Neural cell (in vitro differentiated cells): ENCODE data around the gene GRIA1. TPM values are rescaled to one million over a fixed set of nuclear protein-coding genes. Genes with fewer than 3 reads are reported as not detected.

Experiments
- H2AFZ ChIP-seq: fragments of 200-600, 300-800 bp; sonication (generic), shearing (Covaris generic); 2 replicates; pipeline ENCODE4 v1.6.0; 2014; ENCODE audit warnings: low read depth, mild to moderate bottlenecking, antibody characterized with exemption, low read length, moderate library complexity
- H3F3A ChIP-seq: fragments of 200-600 bp; shearing (Covaris generic); 2 replicates; pipeline ENCODE4 v1.6.1; 2016; ENCODE audit warnings: mild to moderate bottlenecking, moderate library complexity, mixed read lengths, antibody characterized with exemption, low read length; ENCODE audit not compliant: insufficient read depth, poor library complexity, severe bottlenecking
- H3K27ac ChIP-seq: fragments of 200-600, 300-800 bp; sonication (generic), shearing (Covaris generic); 2 replicates; pipeline ENCODE4 v1.5.1; 2014; ENCODE audit warnings: mild to moderate bottlenecking, low read length, moderate library complexity
- H3K27me3 ChIP-seq: fragments of 300-800, 200-600 bp; sonication (generic), shearing (Covaris generic); 2 replicates; pipeline ENCODE4 v1.6.0; 2014; ENCODE audit warnings: mild to moderate bottlenecking, low read depth, low read length, moderate library complexity; ENCODE audit not compliant: insufficient read depth
- H3K36me3 ChIP-seq: fragments of 300-800, 200-600 bp; sonication (generic), shearing (Covaris generic); 2 replicates; pipeline ENCODE4 v1.5.1; 2014; ENCODE audit warnings: mild to moderate bottlenecking, antibody characterized with exemption, low read length, moderate library complexity; ENCODE audit not compliant: insufficient read depth
- H3K4me2 ChIP-seq: fragments of 300-800, 200-600 bp; sonication (generic), shearing (Covaris generic); 2 replicates; pipeline ENCODE4 v1.6.0; 2014; ENCODE audit warnings: mild to moderate bottlenecking, low read length
- H3K4me3 ChIP-seq: fragments of 300-800, 200-600 bp; sonication (generic), shearing (Covaris generic); 2 replicates; pipeline ENCODE4 v1.5.1; 2014; ENCODE audit warnings: mild to moderate bottlenecking, low read length, moderate library complexity
- H3K79me2 ChIP-seq: fragments of 200-600 bp; shearing (Covaris generic); replicated peaks from 2 replicates; pipeline ENCODE4 v1.6.0; 2014; ENCODE audit warnings: mild to moderate bottlenecking, low read length, moderate library complexity; ENCODE audit not compliant: insufficient read depth
- H3K9ac ChIP-seq: fragments of 300-800, 200-600 bp; sonication (generic), shearing (Covaris generic); 2 replicates; pipeline ENCODE4 v1.6.1; 2016; ENCODE audit warnings: mild to moderate bottlenecking, low read length, mixed read lengths
- H3K9me2 ChIP-seq: fragments of 200-600 bp; shearing (Covaris generic); 2 replicates; pipeline ENCODE4 v1.6.1; 2016; ENCODE audit warnings: mild to moderate bottlenecking, low read length, mixed read lengths; ENCODE audit not compliant: insufficient read depth
- H3K9me3 ChIP-seq: fragments of 200-600, 300-800 bp; sonication (generic), shearing (Covaris generic); 2 replicates; pipeline ENCODE4 v1.6.1; 2016; ENCODE audit warnings: mild to moderate bottlenecking, mixed run types, low read length, moderate library complexity, mixed read lengths
- H4K20me1 ChIP-seq: fragments of 200-600 bp; shearing (Covaris generic); 2 replicates; pipeline ENCODE4 v1.6.1; 2016; ENCODE audit warnings: mild to moderate bottlenecking, mixed run types; ENCODE audit not compliant: insufficient read depth
- CTCF ChIP-seq: fragments of 450-650 bp; IDR thresholded peaks from 2 replicates; pipeline ENCODE4 v1.5.1; 2014; ENCODE audit warnings: antibody characterized with exemption, mild to moderate bottlenecking, moderate library complexity; ENCODE audit not compliant: poor library complexity, severe bottlenecking
- EP300 ChIP-seq: fragments of 450-650 bp; conservative IDR thresholded peaks from 2 replicates; pipeline ENCODE4 v1.6.1; 2014; ENCODE audit warnings: antibody characterized with exemption, mild to moderate bottlenecking, moderate library complexity; ENCODE audit not compliant: poor library complexity, severe bottlenecking
- EZH2 ChIP-seq: fragments of 200-600, 300-800 bp; shearing (Covaris generic), sonication (generic); IDR thresholded peaks from 2 replicates; pipeline ENCODE4 v1.6.1; 2014; ENCODE audit warnings: antibody characterized with exemption, low read length, borderline replicate concordance, mild to moderate bottlenecking; ENCODE audit not compliant: insufficient read depth, poor library complexity, severe bottlenecking
- MXI1 ChIP-seq: fragments of 450-650 bp; conservative IDR thresholded peaks from 2 replicates; pipeline ENCODE4 v1.6.1; 2014; ENCODE audit warnings: antibody characterized with exemption, mild to moderate bottlenecking; ENCODE audit not compliant: poor library complexity, severe bottlenecking
- POLR2AphosphoS5 ChIP-seq: IDR thresholded peaks from 2 replicates; pipeline ENCODE4 v1.6.1; 2012
- RAD21 ChIP-seq: fragments of 450-650 bp; conservative IDR thresholded peaks from 2 replicates; pipeline ENCODE4 v1.6.1; 2014; ENCODE audit warnings: antibody characterized with exemption, mild to moderate bottlenecking, moderate library complexity
- REST ChIP-seq: IDR thresholded peaks from 2 replicates; pipeline ENCODE4 v1.6.1; 2012; ENCODE audit warnings: borderline replicate concordance
- SMC3 ChIP-seq: fragments of 450-650 bp; conservative IDR thresholded peaks from 2 replicates; pipeline ENCODE4 v1.6.1; 2014; ENCODE audit warnings: antibody characterized with exemption, mild to moderate bottlenecking, moderate library complexity; ENCODE audit not compliant: poor library complexity
- TAF1 ChIP-seq: IDR thresholded peaks from 2 replicates; pipeline ENCODE4 v1.6.1; 2012; ENCODE audit warnings: low read depth
- polyA plus RNA-seq: library from polyadenylated mRNA; depleted of rRNA; stranded (reverse); fragments of >200 nt; gene quantifications from 2 replicates; pipeline ENCODE4 v1.2.3, GENCODE V29; 2014

Gene GRIA1
- polyA plus RNA-seq, 1 donor from 2014 or later, result 59.6 TPM

- Histone ChIP-seq H3K27ac (no peak overlapping the region), H3K9me3 (no peaks in the 10 kb centered on the region), H3K27me3 (no peaks in the 10 kb centered on the region), H3F3A (no peaks in the 10 kb centered on the region), H3K9ac (no peak overlapping the region), H3K9me2 (no peaks in the 10 kb centered on the region), H3K4me3 (no peak overlapping the region), H3K4me2 (no peak overlapping the region), H3K36me3 (no peaks in the 10 kb centered on the region), H3K79me2 (no peaks in the 10 kb centered on the region), H4K20me1 (no peaks in the 10 kb centered on the region), H2AFZ (no peak overlapping the region)
- TF ChIP-seq POLR2AphosphoS5, result no peak
- TF ChIP-seq EZH2, result no peak
- TF ChIP-seq RAD21, result no peak
- TF ChIP-seq SMC3, result no peak
- TF ChIP-seq TAF1, result no peak
- no peak for TF ChIP-seq CTCF
- TF ChIP-seq REST, result no peak
- no peak for TF ChIP-seq MXI1
- no peak for TF ChIP-seq EP300
Observed at GRCh38 chr5:153562189-153562588, 71.7 kb downstream of the GRIA1 start.

GRCh38 chr5:153565822-153566221 lies 75.4 kb downstream of the GRIA1 start:
- no peaks in the 10 kb centered on the region for H3K36me3 ChIP-seq
- H3K4me2 ChIP-seq, result no peak overlapping the region
- H3K27ac ChIP-seq, result no peak overlapping the region
- no peak overlapping the region for H3K9ac ChIP-seq
- no peaks in the 10 kb centered on the region for H3K27me3 ChIP-seq
- H3K9me3 ChIP-seq, result no peaks in the 10 kb centered on the region
- no peaks in the 10 kb centered on the region for H3F3A ChIP-seq
- TF ChIP-seq REST (no peak), TAF1 (no peak), EZH2 (no peak), MXI1 (no peak), EP300 (no peak), CTCF (no peak), SMC3 (no peak), POLR2AphosphoS5 (no peak), RAD21 (no peak)
- no peaks in the 10 kb centered on the region for H3K79me2 ChIP-seq
- no peaks in the 10 kb centered on the region for H4K20me1 ChIP-seq
- H2AFZ ChIP-seq, result no peak overlapping the region
- no peak overlapping the region for H3K4me3 ChIP-seq
- no peaks in the 10 kb centered on the region for H3K9me2 ChIP-seq
